Measurements from ENCODE around the gene AGPAT4. TPM values are rescaled to one million over a fixed set of nuclear protein-coding genes. Genes with fewer than 3 reads are reported as not detected.

AGPAT4 gene
- total RNA-seq, 1 experiment from 2014 or later = 22.0 TPM

- TF ChIP-seq CTCF (conservative IDR thresholded peaks at IDR 0.05) = no peak
- DNase-seq = no peak
- Mint-ChIP-seq H3K27me3 (ENCODE audit: low read depth) (no peaks in the 10 kb centered on the region), H3K4me3 (no peak overlapping the region), H3K27ac (no peak overlapping the region; a peak in 1 of 7 replicates), H3K9me3 (peaks cover 15 to 31% of the 10 kb centered on the region in 2 experiments), H3K4me1 (no peaks in the 10 kb centered on the region; a peak in 1 of 4 replicates), H3K36me3 (ENCODE audit: insufficient read depth in 1 of 3, low read depth in 3 of 3) (peaks cover 56 to 68% (median 66%) of the 10 kb centered on the region in 3 experiments)
- Histone ChIP-seq H4K8ac (replicated peaks; ENCODE audit: insufficient read length, low read depth, low read length) (no peak overlapping the region), H4K91ac (ENCODE audit: insufficient read length, low read depth, low read length) (no peak overlapping the region), H3K56ac (ENCODE audit: insufficient read length, low read depth, low read length) (no peak overlapping the region), H3K4me1 (ENCODE audit: insufficient read depth, low read length) (no peaks in the 10 kb centered on the region), H3K18ac (ENCODE audit: insufficient read length, low read depth, low read length) (no peak overlapping the region), H2BK20ac (ENCODE audit: low read depth, low read length, poor library complexity, severe bottlenecking) (no peak overlapping the region), H3K23ac (ENCODE audit: insufficient read length, low read depth, low read length) (no peak overlapping the region), H3K27me3 (ENCODE audit: insufficient read depth, low read length) (no peaks in the 10 kb centered on the region), H2BK120ac (ENCODE audit: low read depth, low read length, poor library complexity, severe bottlenecking) (no peak overlapping the region), H2BK15ac (ENCODE audit: low read depth, low read length) (no peak overlapping the region), H3K14ac (ENCODE audit: insufficient read depth, low read length) (no peak overlapping the region), H3K79me2 (ENCODE audit: insufficient read depth, low read length) (no peaks in the 10 kb centered on the region; the same call in 1 of the 2 replicates), H3K9me3 (ENCODE audit: control insufficient read depth, low read depth, low read length) (no peaks in the 10 kb centered on the region), H3T11ph (ENCODE audit: low read length) (no peak overlapping the region), H3K79me1 (ENCODE audit: insufficient read depth, low read depth, low read length, poor library complexity, severe bottlenecking) (no peaks in the 10 kb centered on the region), H2BK5ac (ENCODE audit: insufficient read length, low read length) (no peak overlapping the region), H4K20me1 (ENCODE audit: control insufficient read depth, insufficient read depth, insufficient read length) (no peaks in the 10 kb centered on the region), H3K27ac (ENCODE audit: insufficient read length, low read depth, low read length) (no peak overlapping the region), H2AK5ac (ENCODE audit: insufficient read length, low read length) (no peak overlapping the region), H2BK12ac (ENCODE audit: insufficient read length, low read depth, low read length) (no peak overlapping the region), H4K5ac (ENCODE audit: insufficient read length, low read depth, low read length) (no peak overlapping the region), H3K9ac (ENCODE audit: extremely low read depth, insufficient read length, low read length) (no peak overlapping the region), H2AFZ (ENCODE audit: low read length) (no peak overlapping the region), H3K4ac (ENCODE audit: low read depth, low read length) (no peak overlapping the region), H3K23me2 (ENCODE audit: insufficient read length, low read depth, low read length, poor library complexity, severe bottlenecking) (no peaks in the 10 kb centered on the region), H3K4me2 (ENCODE audit: insufficient read depth, insufficient read length, low read length) (no peak overlapping the region)
- no CpG with 5 or more reads among the region's 2 CpGs for WGBS (ENCODE audit: extremely low coverage, insufficient read length, low lambda C conversion rate)
These were observed 54.2 kb downstream of the AGPAT4 start for GRCh38 chr6:161219680-161220079.
